Stimulated activated CD8-positive, alpha-beta memory T cell treated with anti-CD3 and anti-CD28 coated beads, Interleukin-12 subunit alpha, Interleukin-12 subunit beta, amount 100 ng/mL, for 4 hours (primary cell): ENCODE results near the gene PLSCR2.
"Not testable (repeated sequence)": the region's sequence is repeated elsewhere in the genome, so short reads cannot be mapped to it uniquely, and the experiment has no call there.

ENCODE experiments used
- DNase-seq: peaks from one replicate; pipeline ENCODE4 v3.0.0-alpha.2; 2020; ENCODE audit warnings: low read depth

PLSCR2 gene

DNA sequence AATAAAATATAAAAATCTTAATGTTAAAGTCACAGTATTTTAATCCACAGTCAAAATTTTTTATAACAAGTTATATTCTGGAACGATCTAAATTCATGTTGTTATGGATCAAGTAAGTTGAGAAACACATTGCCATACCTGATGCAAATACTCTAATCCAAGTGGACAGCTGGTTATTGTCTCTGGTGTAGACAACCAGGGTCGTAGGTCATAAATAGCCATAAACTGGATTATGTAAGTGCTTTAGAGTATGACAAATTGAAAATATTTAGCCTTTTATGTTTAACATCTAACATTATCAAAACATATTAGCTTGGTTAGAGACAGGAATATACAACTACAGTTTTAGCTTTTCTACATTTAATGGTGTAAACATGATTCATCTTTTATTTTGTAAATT lies 53.0 kb downstream of the PLSCR2 start:
- DNase-seq: no peak

DNA sequence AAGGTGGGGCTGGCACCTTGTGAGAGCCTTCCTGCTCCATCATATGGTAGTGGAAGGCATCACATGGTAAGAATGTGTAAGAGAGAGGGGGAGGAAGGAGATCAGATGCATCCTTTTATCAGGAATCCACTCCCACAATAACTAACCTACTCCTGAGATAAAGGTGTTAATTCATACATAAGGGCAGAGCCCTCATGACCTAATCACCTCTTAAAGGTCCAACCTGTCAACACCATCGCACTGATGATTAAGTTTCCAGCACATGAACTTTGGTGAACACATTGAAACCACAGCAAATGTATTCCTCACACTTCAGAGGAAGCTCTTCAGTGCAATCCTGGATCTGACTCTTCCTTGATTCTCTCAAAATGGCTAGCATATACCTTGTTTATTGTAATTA lies 55.4 kb downstream of the PLSCR2 start:
- no peak for DNase-seq

DNA sequence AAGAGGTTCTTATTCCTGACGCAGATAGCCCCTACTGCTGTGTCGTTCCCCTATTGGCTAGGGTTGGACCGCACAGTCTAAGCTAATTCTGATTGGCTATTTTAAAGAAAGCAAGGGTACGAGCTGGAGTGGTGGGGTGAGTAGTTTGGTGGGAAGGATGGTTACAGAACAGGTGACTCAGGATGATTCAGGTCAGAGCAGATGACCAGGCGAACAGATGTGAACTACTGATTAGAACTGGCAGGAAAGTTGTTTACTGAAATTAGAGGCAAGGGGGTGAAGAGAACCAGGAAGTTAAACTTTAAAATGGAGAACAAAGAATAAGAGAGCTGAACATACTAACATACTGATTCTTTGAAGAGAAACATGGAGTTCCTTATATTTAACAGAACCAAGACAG lies 56.6 kb downstream of the PLSCR2 start:
- DNase-seq: not testable (repeated sequence)

DNA sequence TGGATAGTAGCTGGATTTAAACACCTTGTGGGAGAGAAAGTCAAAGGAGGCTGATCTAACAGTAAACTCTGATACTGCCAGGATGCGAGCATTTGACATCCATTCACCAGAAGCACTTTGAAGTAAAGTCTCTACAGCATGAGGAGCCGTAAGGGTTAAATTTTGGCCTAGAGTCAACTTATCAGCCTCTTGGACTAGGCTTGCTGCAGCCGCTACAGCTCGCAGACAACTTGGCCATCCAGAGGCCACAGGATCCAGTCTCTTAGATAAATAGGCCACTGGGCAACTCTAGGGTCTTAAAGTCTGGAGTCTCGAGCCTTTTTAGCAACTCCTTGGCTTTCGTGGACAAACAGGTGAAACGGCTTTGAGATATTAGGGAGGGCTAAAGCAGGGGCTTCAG lies 61.4 kb downstream of the PLSCR2 start:
- DNase-seq: no peak

DNA sequence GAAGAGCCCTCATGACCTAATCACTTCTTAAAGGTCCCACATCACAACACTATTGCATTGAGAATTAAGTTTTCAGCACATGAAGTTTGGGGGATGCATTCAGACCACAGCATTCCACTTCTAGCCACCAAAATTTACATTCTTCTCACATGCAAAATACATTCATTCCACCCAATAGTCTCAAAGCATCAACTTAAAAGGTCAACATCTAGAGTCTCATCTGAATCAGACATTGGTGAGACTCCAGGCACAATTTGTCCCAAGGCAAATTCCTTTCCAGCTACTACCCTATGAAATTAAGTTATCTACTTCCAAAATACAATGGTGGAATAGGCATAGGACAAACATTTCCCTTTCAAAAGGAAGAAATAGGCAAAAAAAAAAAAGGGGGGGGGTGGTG lies 64.9 kb downstream of the PLSCR2 start:
- DNase-seq: no peak

DNA sequence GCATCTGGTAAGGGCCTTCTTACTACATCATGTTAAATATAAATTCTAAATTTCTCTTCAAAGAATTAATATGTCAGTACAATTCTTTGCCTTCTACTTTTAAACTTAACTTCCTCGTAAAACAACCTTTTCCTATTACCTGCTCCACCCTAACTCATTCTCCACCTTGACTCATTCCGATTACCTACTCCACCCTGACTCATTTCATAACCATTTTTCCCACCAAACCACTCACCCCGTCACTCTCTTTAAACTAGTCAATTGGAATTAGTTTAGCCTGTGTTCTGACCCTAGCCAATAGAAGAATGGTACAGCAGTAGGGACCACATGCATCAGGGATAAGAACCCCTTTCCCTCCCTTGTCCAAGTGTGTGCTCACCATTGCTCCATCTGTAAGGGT lies 65.6 kb downstream of the PLSCR2 start:
- DNase-seq: no peak

DNA sequence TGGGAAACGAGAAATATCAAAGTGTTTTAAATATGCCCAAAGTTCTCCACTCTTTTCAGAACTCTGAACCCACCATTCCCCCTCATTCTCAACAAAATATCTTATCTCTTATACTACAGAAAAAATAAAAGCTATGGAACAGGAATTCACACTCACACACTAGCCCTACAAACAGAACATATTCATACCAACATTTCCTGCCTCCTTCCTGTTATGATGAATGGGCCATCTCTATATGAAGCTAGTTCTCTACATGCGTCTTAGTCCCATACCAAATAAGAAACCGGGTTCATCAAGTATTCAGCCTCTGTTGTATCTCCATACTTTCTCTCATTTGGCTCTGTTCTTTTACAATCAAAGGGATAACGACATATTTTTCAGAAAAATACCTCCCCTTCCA lies 72.6 kb downstream of the PLSCR2 start:
- DNase-seq: no peak

DNA sequence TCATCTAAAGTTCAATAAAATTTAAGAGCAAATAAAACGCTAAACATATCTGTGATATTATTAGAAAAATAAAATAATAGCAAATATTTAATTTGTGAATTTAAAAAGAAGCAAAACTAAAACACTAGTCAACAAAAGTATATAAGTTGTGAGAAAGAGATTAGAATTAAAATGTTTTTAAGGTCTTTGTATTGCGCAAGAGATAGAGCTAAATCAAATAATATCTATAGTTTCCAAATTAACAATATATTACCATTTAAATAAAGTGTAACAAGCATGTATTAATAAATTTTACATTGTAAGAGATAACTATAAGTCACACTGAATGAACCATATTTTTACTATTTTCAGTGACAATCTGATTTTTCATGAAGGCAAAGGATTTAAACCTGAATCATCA lies 74.2 kb downstream of the PLSCR2 start:
- no peak for DNase-seq

DNA sequence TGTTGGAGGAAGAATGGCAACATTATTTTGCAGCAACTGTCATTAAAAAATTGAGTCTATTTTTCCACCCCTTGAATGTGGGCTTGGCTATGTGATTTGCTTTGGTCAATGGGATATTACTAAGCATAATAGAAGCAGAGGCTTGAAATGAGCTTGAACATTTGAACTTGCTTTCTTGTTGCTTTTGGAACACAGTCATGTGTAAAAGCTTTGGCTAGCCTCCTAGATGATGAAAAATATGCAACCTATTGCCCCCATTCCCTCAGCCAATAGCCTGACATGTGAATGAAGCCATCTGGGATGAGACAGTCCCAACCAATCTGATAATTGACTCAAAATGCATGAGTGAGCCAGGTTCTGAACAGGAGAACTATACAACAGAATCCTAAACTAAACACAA lies 78.4 kb downstream of the PLSCR2 start:
- DNase-seq: no peak

DNA sequence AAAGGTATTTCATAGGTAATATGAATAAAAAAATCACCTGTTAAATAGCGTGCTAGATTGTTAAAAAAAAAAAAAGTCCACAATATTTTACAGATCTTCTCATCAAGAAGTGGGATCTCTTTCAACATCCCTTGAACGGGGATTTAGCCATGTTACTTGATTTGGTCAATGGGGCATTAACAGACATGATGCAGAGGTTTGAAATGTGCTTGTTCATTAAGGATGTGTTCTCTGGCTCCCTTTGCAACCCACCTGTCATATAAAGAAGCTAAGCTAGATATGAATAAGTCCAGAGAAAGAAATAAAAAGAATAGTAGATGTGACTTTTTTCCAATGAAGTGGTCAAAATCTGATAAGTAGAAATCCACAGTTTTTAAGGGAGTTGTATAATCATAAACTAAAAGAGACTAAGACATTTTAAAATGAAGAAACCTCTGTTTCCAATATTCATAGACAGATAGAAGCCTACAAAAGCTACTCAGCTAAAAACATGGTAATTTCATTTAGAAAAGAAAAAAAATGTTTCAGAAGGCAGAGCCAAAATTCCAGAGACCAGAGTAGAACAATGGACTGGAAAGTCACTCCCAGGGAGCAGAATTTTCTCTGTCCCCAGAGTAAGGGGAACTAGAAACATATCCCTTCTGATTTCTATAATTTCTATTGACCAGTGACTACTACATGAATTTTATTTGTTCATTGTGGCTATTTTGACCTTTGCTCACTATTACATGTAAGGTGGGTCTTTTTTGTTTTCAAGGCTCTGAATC lies 79.2 kb downstream of the PLSCR2 start:
- no peak for DNase-seq

DNA sequence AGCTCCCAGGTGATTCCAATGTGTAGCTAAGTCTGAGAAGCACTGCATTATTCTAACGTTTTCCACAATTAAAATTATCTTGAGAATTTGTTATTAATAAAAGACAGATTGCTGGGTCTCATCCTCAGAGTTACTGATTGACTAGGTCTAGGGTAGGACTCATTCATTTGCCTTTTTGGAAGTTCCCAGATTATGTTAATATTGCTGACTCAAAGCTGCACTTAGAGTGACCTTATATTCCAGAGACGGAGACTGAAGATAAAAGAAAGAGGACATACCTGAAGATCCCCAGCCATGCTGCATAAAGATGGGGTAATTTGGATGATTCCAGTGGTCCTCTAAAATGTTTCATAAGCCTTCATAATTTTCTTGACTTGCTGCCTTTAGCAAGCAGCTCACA lies 81.8 kb downstream of the PLSCR2 start:
- DNase-seq: no peak

DNA sequence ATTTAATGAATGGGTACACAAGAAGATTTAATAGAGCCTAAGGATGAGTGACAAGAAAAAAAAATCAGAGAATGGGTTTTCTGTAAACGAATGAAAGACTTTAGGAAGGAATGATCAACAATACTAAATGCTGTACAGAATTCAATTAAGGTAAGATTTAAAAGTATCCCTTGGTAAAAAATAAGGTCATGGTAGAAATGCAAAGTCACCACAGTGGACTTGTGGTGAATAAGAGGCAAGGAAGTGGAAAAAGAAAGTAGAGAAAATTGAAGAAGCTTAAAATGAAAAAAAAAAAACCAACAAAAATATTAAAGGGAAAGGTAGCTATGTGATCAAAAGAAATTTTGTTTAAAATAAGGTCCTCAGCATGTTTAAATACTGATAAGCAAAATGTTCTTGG lies 82.4 kb downstream of the PLSCR2 start:
- no peak for DNase-seq

DNA sequence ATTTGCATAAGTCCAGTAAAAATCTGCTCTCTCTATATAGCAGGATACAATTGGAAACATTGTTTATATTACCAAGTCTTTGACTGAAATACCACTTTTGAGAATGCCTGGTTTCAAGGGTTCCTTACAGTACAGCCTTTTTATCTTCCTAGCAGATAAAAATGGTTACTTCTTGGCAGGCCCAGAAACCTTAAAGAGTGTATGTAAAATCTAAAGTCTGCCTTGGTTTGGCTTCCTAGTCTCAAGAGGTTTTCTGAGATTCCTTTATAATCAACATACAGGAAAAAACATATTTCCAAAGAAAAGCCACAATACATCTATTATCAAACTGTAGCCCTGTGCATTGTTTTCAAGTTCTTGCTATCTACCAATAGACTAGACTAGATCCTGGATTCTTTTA lies 84.6 kb downstream of the PLSCR2 start:
- DNase-seq: no peak
